HG02870 (cell line): ENCODE measurements around the gene FBXO48.

Experiments used
- ATAC-seq: cut with Tn5 transposase; IDR thresholded peaks from one replicate; pipeline ENCODE4 v1.9.1; 2021; ENCODE audit warnings: mild to moderate bottlenecking, moderate library complexity; ENCODE audit not compliant: unreplicated experiment

FBXO48 gene

GRCh38 chr2:68438455-68439303 is 28.4 kb downstream of the FBXO48 start:
- ATAC-seq = no peak

DNA sequence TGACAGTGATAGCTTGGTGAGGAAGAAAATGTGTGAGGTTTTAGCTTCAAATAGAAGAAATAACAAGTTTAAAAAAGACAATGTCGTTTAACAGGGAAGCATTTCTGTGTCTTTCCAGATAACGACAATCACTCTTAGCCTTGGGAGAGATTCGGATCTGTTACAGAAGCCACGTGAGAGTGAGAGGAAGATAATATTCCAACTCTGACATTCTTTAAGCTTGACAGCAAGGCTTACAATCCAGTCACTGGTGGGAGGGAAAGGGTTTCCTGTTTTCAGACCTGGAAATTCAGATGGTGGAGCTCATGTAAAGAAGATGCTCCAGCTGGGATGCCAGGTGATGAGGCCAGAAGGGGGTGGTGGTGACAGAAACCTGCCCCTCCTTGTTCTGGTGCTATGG is 30.8 kb downstream of the FBXO48 start:
- ATAC-seq = no peak

- no peak for ATAC-seq
Observed at GRCh38 chr2:68435615-68436014, 31.5 kb downstream of the FBXO48 start.

GRCh38 chr2:68434981-68435380 is 32.1 kb downstream of the FBXO48 start:
- ATAC-seq = no peak

DNA sequence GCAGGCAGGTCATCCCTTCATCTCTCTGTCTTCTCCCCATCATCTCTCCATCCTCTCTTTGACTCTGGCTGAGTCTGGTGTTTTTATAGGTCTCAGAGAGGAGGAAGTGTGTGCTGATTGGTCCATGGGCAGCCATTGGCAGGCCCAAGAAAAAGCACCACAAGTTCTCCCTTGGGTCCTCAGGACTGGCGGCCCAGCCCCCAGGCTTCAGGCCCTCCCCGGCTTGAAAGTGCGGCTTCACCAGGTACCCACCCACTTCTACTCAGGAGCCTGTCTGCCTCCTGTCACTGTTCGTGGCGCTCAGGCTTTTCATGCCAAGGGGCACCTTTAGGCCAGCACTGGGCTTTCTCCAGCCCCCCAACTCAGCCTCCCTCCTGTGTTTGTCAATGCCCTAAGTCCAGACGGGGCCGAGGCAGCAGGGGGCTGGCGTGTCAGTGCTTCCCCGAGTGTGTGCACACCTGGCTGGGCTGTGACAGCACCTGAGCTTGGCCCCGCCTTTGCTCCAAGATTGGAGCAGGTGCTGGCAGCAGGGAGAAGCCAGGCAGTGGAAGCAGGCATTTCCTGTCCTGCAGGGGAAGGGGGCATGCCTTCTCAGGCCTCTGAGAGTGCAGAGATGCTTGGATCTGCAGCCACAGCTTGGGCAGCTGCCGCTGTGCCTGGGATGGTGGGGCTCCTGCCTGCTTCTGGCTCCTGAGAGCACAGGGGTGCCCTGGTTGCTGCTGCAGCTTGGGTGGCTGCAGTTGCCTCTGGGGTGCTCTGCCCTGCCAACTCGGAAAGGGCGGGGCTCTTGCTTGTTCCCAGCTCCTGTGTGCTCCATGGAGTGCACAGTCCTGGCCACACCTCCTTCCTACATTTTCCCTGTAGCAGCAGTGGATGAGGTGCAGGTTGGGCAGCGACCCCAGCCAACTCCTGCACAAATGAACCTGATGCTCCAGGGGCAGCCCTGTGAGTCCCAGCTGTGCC is 34.1 kb downstream of the FBXO48 start:
- no peak for ATAC-seq

DNA sequence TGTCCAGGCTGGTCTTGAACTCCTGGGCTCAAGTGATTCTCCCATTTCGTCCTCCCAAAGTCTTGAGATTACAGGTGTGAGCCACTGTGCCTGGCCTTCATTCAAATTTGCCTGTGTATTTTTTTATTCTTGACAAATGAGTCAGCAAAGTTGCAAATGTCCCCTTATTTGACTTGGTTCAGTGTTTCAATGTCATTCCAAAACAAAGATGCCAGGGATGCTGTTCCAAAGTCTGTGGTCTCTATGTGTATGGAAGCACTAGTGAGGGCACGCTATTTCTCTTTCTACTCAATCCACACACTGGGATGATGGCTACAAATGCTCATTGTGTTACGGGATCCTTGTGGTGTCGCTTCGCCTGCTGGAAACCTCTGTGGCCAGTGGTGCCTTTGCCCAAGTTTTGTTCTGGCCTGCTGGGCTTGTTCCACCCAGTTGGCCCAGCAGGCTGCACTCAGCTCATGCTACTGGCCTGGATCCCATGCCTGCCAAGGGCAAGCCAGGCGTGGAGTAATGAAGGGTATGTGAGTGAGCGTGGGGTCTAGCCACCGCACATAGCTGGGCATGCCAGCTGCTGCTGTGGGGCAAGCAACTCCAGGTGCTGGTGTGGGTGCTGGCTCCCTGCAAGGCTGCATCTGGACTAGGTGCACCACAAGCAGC is 35.6 kb downstream of the FBXO48 start:
- ATAC-seq = no peak

DNA sequence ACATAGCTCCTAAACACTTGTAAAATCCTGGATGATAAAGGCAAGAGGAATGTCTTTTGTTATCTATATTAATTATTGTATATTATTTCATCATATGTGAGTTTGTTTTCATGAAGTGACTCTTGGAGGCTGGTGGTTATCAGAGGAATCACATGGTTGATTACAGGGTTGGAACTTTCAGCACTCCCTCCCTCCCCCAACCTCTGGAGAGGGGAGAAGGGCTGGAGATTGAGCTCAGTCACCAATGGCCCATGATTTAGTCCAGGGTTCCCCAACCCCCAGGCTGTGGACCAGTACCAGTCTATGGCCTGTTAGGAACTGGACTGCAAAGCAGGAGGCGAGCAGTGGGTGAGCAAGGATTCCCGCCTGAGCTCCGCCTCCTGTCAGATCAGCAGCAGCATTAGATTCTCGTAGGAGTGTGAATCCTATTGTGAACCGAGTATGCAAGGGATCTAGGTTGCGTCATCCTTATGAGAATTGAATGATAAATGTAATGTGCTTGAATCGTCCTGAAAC is 37.7 kb downstream of the FBXO48 start:
- ATAC-seq = no peak

DNA sequence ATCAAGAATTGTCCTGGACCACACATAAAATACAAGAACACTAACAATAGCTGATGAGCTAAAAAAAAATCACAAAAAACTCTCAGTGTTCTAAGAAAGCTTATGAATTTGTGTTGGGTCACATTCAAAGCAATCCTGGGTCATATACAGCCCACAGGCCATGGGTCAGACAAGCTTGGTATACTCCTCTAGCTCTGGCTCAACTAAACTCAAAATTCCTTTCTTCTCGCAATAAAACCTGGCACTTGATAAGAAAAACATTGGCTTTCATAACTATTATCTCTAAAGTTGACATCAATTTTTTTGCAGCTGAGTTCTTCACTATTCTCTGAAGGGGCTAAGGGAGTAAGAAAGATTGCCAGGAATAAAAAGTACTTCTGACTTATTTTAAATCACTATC is 38.3 kb downstream of the FBXO48 start:
- ATAC-seq = no peak

DNA sequence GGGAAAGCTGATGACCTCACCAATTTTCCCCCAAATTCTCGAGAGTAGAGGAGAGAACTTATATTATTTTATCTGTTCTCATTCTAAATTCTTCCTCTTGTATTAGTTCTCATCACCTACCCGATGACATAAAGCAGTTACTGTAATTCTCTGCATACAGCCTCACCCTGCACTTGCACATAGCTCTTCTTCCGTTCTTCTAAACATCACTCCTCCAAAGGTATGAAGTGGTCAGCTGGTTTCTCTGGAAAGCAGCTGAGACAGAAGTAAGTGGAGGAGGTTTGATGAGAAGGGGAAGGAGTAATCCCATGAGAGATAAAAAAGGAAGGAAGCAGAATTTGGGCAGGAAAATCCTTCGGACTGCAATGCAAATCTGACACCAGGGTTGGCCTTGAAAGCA is 39.0 kb downstream of the FBXO48 start:
- no peak for ATAC-seq

DNA sequence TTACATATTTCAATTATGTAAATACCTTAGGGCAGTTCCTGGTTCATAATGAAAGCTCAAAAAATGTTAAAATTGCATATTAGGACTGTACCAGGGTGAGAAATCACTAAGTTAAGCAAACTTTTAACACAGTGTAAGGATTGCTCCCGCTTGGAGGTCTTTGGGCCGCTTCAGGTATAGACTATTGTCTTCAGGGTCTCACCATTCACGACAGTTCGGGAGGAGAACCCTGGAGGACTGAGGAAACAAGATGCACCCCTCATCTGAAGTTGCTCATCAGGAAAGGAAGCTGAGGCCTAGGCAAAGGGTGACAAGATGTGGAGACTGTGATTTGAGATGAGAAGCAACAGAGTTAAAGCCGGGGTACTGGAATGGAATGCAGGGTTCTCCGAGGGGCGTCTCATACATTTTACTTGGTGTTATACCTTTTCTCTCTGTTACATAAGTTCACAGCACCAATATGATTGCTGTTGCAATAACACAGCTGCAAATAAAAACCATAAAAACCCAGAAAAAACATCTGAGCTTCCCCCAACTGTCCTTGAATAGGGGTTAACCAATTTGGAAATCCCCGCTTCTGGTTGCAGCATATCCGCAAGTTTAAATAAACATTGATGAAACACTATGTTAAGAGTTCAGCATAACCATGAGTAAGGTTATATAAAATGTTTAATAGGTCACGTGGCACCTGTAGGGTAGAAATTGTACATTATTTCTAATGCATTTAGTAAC is 40.1 kb downstream of the FBXO48 start:
- ATAC-seq = peak; percentile 29

- no peak for ATAC-seq
Observed at GRCh38 chr2:68426446-68426845, 40.6 kb downstream of the FBXO48 start.

DNA sequence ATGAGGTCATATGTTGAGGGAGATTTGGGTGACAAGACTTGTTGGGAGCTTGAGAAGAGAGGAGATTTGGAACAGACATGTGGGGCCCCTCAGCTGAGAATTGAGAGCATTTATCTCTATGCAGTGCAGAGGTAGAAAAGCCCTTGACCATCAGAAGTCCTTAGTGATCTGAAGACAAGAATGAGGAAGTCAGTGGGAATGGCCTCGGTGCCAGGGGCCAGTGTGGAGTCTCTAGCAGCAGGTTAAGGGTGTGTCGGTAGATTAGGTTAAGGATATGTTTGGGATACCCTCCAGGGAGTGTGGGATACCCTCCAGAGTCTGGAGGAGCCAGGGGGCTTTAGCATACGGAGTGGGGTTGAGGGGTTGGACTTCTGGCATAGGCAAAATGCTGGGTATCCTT is 41.6 kb downstream of the FBXO48 start:
- no peak for ATAC-seq

- peak; percentile 79 for ATAC-seq
Observed at GRCh38 chr2:68423966-68424650, 43.0 kb downstream of the FBXO48 start.

- ATAC-seq = no peak
Observed at GRCh38 chr2:68420254-68420910, 46.7 kb downstream of the FBXO48 start.

DNA sequence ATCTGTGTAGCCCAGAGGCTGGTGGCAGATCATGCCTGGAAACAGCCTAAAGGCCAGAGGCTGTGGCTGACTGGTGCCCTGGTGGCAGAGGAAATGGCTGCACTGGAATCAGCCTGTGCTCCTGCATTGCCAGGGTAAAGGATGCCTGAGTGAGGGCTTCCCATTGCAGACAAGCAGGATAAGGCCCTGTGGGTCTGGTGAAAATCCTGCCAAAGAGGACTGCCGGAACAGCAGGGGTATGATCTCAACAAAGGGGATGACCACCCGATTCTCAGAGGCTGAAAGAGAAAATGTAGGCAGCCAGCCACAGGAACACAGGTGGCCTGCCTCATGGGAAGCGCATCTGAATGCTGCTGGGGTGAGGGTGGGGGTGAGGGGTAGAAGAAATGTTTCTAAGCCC is 48.2 kb downstream of the FBXO48 start:
- ATAC-seq = no peak

DNA sequence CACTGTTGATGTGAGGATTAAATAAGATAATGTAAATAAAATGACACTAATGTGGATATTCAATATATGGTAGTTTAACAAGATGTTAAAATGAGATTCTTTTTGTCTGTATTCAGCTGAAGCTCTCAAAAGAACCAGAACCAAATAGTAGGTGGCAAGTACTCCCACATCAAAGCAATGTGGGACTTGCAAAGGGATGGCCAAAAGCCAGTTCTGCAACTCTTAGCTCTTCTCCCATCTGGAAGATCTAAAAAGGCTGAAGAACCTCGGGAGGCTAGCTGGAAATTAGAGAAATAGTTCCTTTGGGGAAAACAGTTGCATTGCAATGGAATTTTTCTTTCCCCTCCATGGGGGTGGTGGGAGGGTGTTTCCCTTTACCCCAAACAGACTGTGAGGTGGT is 48.7 kb downstream of the FBXO48 start:
- no peak for ATAC-seq

- no peak for ATAC-seq
Observed at GRCh38 chr2:68417926-68418325, 49.2 kb downstream of the FBXO48 start.

DNA sequence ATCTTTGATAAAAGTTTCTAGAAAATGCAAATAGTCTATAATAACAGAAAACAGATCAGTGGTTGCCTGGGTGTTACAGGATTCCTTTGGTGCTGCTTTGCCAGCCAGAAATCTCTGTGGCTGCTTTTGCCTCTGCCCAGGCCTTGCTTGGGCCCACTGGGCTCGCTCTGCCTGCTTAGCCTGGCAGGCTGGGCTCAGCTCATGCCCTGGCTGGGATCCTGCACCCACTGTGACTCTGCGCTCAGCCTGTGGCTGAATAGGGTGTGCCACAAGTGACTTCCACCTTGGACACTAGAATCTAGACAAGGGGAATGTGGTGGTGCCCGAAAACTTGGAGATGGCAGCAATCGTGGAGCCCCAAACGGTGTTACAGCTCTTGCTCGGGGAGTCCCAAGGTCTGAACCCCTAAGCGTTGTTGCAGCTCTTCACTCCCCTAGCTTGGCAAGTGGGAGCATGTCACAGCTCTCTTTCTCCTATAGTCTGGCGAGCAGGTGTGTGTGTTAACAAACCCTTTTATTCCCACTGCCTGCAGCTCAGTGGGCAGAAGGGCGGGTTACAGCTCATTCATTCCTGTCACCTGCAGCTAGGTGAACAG is 50.9 kb downstream of the FBXO48 start:
- ATAC-seq = no peak

GRCh38 chr2:68415521-68415920 is 51.6 kb downstream of the FBXO48 start:
- no peak for ATAC-seq
